ENCODE data around the gene SBNO1.
"Not testable (repeated sequence)": the region's sequence is repeated elsewhere in the genome, so short reads cannot be mapped to it uniquely, and the experiment has no call there.

SBNO1 gene

GRCh38 chr12:123387508-123388176 lies 23.0 kb upstream of the SBNO1 start:
- Histone ChIP-seq H2AFZ (ENCODE audit: low read length) (no peak overlapping the region), H3K36me3 (ENCODE audit: insufficient read depth, low read length) (peaks cover 24% of the 10 kb centered on the region), H3K9me2 (ENCODE audit: low read depth, low read length) (no peaks in the 10 kb centered on the region), H3K27ac (ENCODE audit: low read depth, low read length, poor library complexity, severe bottlenecking) (peak overlapping the region; percentile 74), H3K4me2 (ENCODE audit: low read length) (peak overlapping the region; percentile 98), H3K79me2 (ENCODE audit: insufficient read depth, low read length) (peaks cover 24% of the 10 kb centered on the region), H3K4me3 (ENCODE audit: low read depth, low read length, poor library complexity, severe bottlenecking) (peak overlapping the region; percentile 81), H3K4me1 (ENCODE audit: insufficient read depth, low read length, severe bottlenecking) (peaks cover 42% of the 10 kb centered on the region), H3K9ac (ENCODE audit: low read length) (peak overlapping the region; percentile 90), H3F3A (ENCODE audit: insufficient read depth, low read length) (no peaks in the 10 kb centered on the region), H4K20me1 (ENCODE audit: insufficient read depth, low read length) (no peaks in the 10 kb centered on the region), H3K27me3 (ENCODE audit: insufficient read depth, low read length) (no peaks in the 10 kb centered on the region), H3K9me3 (ENCODE audit: low read length) (no peaks in the 10 kb centered on the region)
- TF ChIP-seq EZH2 (IDR thresholded peaks at IDR 0.05; ENCODE audit: borderline replicate concordance, low read length), result no peak
- TF ChIP-seq, protein P1, sequence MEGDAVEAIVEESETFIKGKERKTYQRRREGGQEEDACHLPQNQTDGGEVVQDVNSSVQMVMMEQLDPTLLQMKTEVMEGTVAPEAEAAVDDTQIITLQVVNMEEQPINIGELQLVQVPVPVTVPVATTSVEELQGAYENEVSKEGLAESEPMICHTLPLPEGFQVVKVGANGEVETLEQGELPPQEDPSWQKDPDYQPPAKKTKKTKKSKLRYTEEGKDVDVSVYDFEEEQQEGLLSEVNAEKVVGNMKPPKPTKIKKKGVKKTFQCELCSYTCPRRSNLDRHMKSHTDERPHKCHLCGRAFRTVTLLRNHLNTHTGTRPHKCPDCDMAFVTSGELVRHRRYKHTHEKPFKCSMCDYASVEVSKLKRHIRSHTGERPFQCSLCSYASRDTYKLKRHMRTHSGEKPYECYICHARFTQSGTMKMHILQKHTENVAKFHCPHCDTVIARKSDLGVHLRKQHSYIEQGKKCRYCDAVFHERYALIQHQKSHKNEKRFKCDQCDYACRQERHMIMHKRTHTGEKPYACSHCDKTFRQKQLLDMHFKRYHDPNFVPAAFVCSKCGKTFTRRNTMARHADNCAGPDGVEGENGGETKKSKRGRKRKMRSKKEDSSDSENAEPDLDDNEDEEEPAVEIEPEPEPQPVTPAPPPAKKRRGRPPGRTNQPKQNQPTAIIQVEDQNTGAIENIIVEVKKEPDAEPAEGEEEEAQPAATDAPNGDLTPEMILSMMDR (IDR thresholded peaks at IDR 0.05; ENCODE audit: low read length), result no peak

- H3K4me2 ChIP-seq (ENCODE audit: low read length), result peak overlapping the region; percentile 95
- H3K9me2 ChIP-seq (ENCODE audit: low read depth, low read length); H3K4me3 ChIP-seq (ENCODE audit: low read depth, low read length, poor library complexity, severe bottlenecking); H3F3A ChIP-seq (ENCODE audit: insufficient read depth, low read length); H3K9ac ChIP-seq (ENCODE audit: low read length); H3K27me3 ChIP-seq (ENCODE audit: insufficient read depth, low read length); H3K36me3 ChIP-seq (ENCODE audit: insufficient read depth, low read length); H4K20me1 ChIP-seq (ENCODE audit: insufficient read depth, low read length); H2AFZ ChIP-seq (ENCODE audit: low read length); H3K9me3 ChIP-seq (ENCODE audit: low read length); H3K27ac ChIP-seq (ENCODE audit: low read depth, low read length, poor library complexity, severe bottlenecking): not testable (repeated sequence)
- H3K79me2 ChIP-seq (ENCODE audit: insufficient read depth, low read length), result peaks cover 24% of the 10 kb centered on the region
- H3K4me1 ChIP-seq (ENCODE audit: insufficient read depth, low read length, severe bottlenecking), result peaks cover 40% of the 10 kb centered on the region
Measured at GRCh38 chr12:123385536-123385935, 20.9 kb upstream of the SBNO1 start.

- no peaks in the 10 kb centered on the region for H3K27me3 ChIP-seq (ENCODE audit: insufficient read depth, low read length)
- H4K20me1 ChIP-seq (ENCODE audit: insufficient read depth, low read length), result no peaks in the 10 kb centered on the region
- H3F3A ChIP-seq (ENCODE audit: insufficient read depth, low read length), result no peaks in the 10 kb centered on the region
- no peak overlapping the region for H3K27ac ChIP-seq (ENCODE audit: low read depth, low read length, poor library complexity, severe bottlenecking)
- no peaks in the 10 kb centered on the region for H3K9me3 ChIP-seq (ENCODE audit: low read length)
- H3K4me2 ChIP-seq (ENCODE audit: low read length), result peak overlapping the region; percentile 95
- no peaks in the 10 kb centered on the region for H3K9me2 ChIP-seq (ENCODE audit: low read depth, low read length)
- H3K79me2 ChIP-seq (ENCODE audit: insufficient read depth, low read length), result peaks cover 24% of the 10 kb centered on the region
- peak overlapping the region; percentile 90 for H3K9ac ChIP-seq (ENCODE audit: low read length)
- TF ChIP-seq EZH2 (IDR thresholded peaks at IDR 0.05; ENCODE audit: borderline replicate concordance, low read length), result no peak
- TF ChIP-seq, protein P1 (IDR thresholded peaks at IDR 0.05; ENCODE audit: low read length), result no peak
- no peak overlapping the region for H2AFZ ChIP-seq (ENCODE audit: low read length)
- no peaks in the 10 kb centered on the region for H3K36me3 ChIP-seq (ENCODE audit: insufficient read depth, low read length)
- peaks cover 35% of the 10 kb centered on the region for H3K4me1 ChIP-seq (ENCODE audit: insufficient read depth, low read length, severe bottlenecking)
- peak overlapping the region; percentile 89 for H3K4me3 ChIP-seq (ENCODE audit: low read depth, low read length, poor library complexity, severe bottlenecking)
Measured at GRCh38 chr12:123384994-123385376, 20.3 kb upstream of the SBNO1 start.

Data from OCI-LY1 (cell line).